Tibial nerve (tissue), 4 donors: ENCODE results near the gene COBL. TPM values are rescaled to one million over a fixed set of nuclear protein-coding genes. Genes with fewer than 3 reads are reported as not detected.

Experiments used
- DNase-seq, 2 donors: peaks; one replicate each; pipeline ENCODE4 v3.0.0-alpha.2; 2019; ENCODE audit warnings: low spot score in 2 of 2
- H3K27ac ChIP-seq, 4 donors: fragments of 200-600 bp; sonication (generic) in 3 of 4; one replicate each; pipeline ENCODE4 v1.5.1; 2017 to 2019; ENCODE audit warnings: mild to moderate bottlenecking in 1 of 4
- H3K27me3 ChIP-seq, 2 donors: fragments of 200-600 bp; sonication (generic) in 1 of 2; one replicate each; pipeline versions ENCODE4 v1.5.1 to v1.6.0; 2017 to 2019
- H3K36me3 ChIP-seq, 3 donors: fragments of 200-600 bp; sonication (generic); one replicate each; pipeline ENCODE4 v1.5.1; 2018 to 2019
- H3K4me1 ChIP-seq, 4 donors: fragments of 200-600 bp; sonication (generic) in 3 of 4; one replicate each; pipeline ENCODE4 v1.5.1; 2017 to 2019
- H3K4me3 ChIP-seq, 4 donors: fragments of 200-600 bp; sonication (generic) in 3 of 4; one replicate each; pipeline ENCODE4 v1.5.1; 2017 to 2019; ENCODE audit warnings: mild to moderate bottlenecking in 1 of 4, moderate library complexity in 1 of 4
- H3K9me3 ChIP-seq, 4 donors: fragments of 200-600 bp; sonication (generic) in 3 of 4; one replicate each; pipeline ENCODE4 v1.5.1; 2017 to 2019
- CTCF ChIP-seq, 5 experiments: fragments of 200-600 bp in 3 of 5; fragments of 450-650 bp in 2 of 5; sonication (generic) in 3 of 5; IDR thresholded peaks; one replicate each; pipeline ENCODE4 v1.5.1; 2016 to 2019; ENCODE audit warnings: antibody characterized with exemption in 5 of 5, mild to moderate bottlenecking in 3 of 5, moderate library complexity in 2 of 5
- EP300 ChIP-seq, 2 donors: sonication (generic); formaldehyde crosslinking; IDR thresholded peaks; one replicate each; pipeline ENCODE4 v1.6.1; 2017; ENCODE audit warnings: antibody characterized with exemption in 2 of 2, mild to moderate bottlenecking in 1 of 2
- POLR2A ChIP-seq, 2 donors: fragments of 450-650 bp; IDR thresholded peaks; one replicate each; pipeline ENCODE4 v1.6.1; 2017; ENCODE audit warnings: antibody characterized with exemption in 2 of 2, mild to moderate bottlenecking in 2 of 2, moderate library complexity in 2 of 2
- WGBS, 2 donors: methylation state at CpG; one replicate each; pipeline ENCODE4 v1.1.5; 2018; 5-methylcytosine and 5-hydroxymethylcytosine counted together
- total RNA-seq, 4 donors: library from RNA; depleted of rRNA; stranded (reverse); fragments of >200 nt; gene quantifications; one replicate each; pipeline ENCODE4 v1.1.0, GENCODE V29; 2016

The COBL gene
- total RNA-seq, 4 donors from 2014 or later = 6.3 to 18.1 (median 8.1) TPM

GRCh38 chr7:51265066-51265907 is 51.3 kb downstream of the COBL start:
- DNase-seq = no peak
- Histone ChIP-seq H3K4me1 (peaks cover 0 to 13% (median 5%) of the 10 kb centered on the region in 4 donors), H3K36me3 (no peaks in the 10 kb centered on the region), H3K27me3 (no peaks in the 10 kb centered on the region), H3K4me3 (no peak overlapping the region), H3K27ac (no peak overlapping the region), H3K9me3 (no peaks in the 10 kb centered on the region)
- no peak for TF ChIP-seq EP300 (IDR thresholded peaks at IDR 0.05)
- TF ChIP-seq CTCF (IDR thresholded peaks at IDR 0.05) = no peak
- TF ChIP-seq POLR2A (IDR thresholded peaks at IDR 0.05) = no peak
- 91 to 92% methylated on average over 10 to 12 of the region's 12 CpGs for WGBS, 2 donors

GRCh38 chr7:51263631-51264484 is 52.8 kb downstream of the COBL start:
- Histone ChIP-seq H3K36me3 (no peaks in the 10 kb centered on the region), H3K9me3 (no peaks in the 10 kb centered on the region), H3K4me1 (peaks cover 0 to 5% (median 0%) of the 10 kb centered on the region in 4 donors), H3K27me3 (no peaks in the 10 kb centered on the region), H3K27ac (no peak overlapping the region), H3K4me3 (no peak overlapping the region)
- DNase-seq = no peak
- 88 to 91% methylated on average over 10 of the region's 10 CpGs for WGBS, 2 donors
- TF ChIP-seq CTCF (IDR thresholded peaks at IDR 0.05) (no peak), EP300 (IDR thresholded peaks at IDR 0.05) (no peak), POLR2A (IDR thresholded peaks at IDR 0.05) (no peak)

GRCh38 chr7:51262796-51263531 is 53.6 kb downstream of the COBL start:
- TF ChIP-seq POLR2A (IDR thresholded peaks at IDR 0.05) = no peak
- TF ChIP-seq CTCF (IDR thresholded peaks at IDR 0.05) = no peak
- no peak for TF ChIP-seq EP300 (IDR thresholded peaks at IDR 0.05)
- Histone ChIP-seq H3K36me3 (no peaks in the 10 kb centered on the region), H3K27me3 (no peaks in the 10 kb centered on the region), H3K27ac (no peak overlapping the region), H3K9me3 (no peaks in the 10 kb centered on the region), H3K4me1 (peaks cover 0 to 5% (median 0%) of the 10 kb centered on the region in 4 donors), H3K4me3 (no peak overlapping the region)
- 83 to 86% methylated on average over 12 of the region's 12 CpGs for WGBS, 2 donors
- no peak for DNase-seq

- no peak for TF ChIP-seq CTCF (IDR thresholded peaks at IDR 0.05)
- TF ChIP-seq EP300 (IDR thresholded peaks at IDR 0.05) = no peak
- Histone ChIP-seq H3K9me3 (no peaks in the 10 kb centered on the region), H3K36me3 (no peaks in the 10 kb centered on the region), H3K4me1 (peaks cover 0 to 5% (median 0%) of the 10 kb centered on the region in 4 donors), H3K27ac (no peak overlapping the region), H3K27me3 (no peaks in the 10 kb centered on the region), H3K4me3 (no peak overlapping the region)
- 76 to 87% methylated on average over 20 of the region's 20 CpGs for WGBS, 2 donors
- no peak for DNase-seq
These were observed 54.4 kb downstream of the COBL start for GRCh38 chr7:51261950-51262795.
